Activated naive CD8-positive, alpha-beta T cell treated with anti-CD3 and anti-CD28 coated beads for 36 hours (primary cell): Measurements from ENCODE around the gene TENT5A. TPM values are rescaled to one million over a fixed set of nuclear protein-coding genes. Genes with fewer than 3 reads are reported as not detected.
"Not testable (repeated sequence)": the region's sequence is repeated elsewhere in the genome, so short reads cannot be mapped to it uniquely, and the experiment has no call there.

Experiments
- DNase-seq: peaks from one replicate; pipeline ENCODE4 v3.0.0; 2021
- H3K27ac Mint-ChIP-seq: one replicate; pipeline ENCODE4 v1.8.0; 2022; ENCODE audit warnings: mild to moderate bottlenecking, moderate library complexity, mixed read lengths
- H3K27me3 Mint-ChIP-seq: one replicate; pipeline ENCODE4 v1.8.0; 2022; ENCODE audit warnings: mild to moderate bottlenecking, mixed read lengths
- H3K36me3 Mint-ChIP-seq: one replicate; pipeline ENCODE4 v1.8.0; 2021; ENCODE audit warnings: mild to moderate bottlenecking, mixed read lengths
- H3K4me1 Mint-ChIP-seq: one replicate; pipeline ENCODE4 v1.8.0; 2021; ENCODE audit warnings: mixed read lengths
- H3K4me3 Mint-ChIP-seq: one replicate; pipeline ENCODE4 v1.8.0; 2022; ENCODE audit warnings: mild to moderate bottlenecking, moderate library complexity, mixed read lengths
- H3K9me3 Mint-ChIP-seq: one replicate; pipeline ENCODE4 v1.8.0; 2022; ENCODE audit warnings: mixed read lengths
- total RNA-seq, 2 experiments: library from RNA; stranded (reverse); gene quantifications; one replicate each; pipeline ENCODE4 v1.2.3, GENCODE V29; 2021

The TENT5A gene
- total RNA-seq, 2 experiments from 2014 or later, result 0.76 to 0.94 TPM

DNA sequence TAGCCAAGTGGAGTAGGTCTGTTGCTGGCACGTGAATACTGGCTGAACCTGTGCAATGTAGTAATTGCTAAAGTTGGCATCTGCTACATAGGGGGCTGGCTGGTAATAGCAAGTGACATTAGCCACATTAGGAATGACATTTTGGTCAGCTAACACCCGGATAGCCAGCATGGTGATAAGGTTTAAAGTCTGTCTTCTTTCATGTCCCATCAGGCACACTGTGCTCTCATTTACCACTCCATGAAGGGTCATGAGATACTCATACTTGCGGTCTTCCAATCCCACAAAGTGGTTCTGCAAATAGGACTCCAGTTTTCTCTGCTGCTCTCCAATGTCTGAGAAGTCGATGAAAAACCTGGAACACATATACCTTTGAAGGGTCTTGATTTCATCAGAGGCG is 2.8 kb downstream of the TENT5A start:
- Mint-ChIP-seq H3K27ac (no peak overlapping the region), H3K9me3 (no peaks in the 10 kb centered on the region), H3K36me3 (peaks cover 6% of the 10 kb centered on the region), H3K27me3 (peaks cover 6% of the 10 kb centered on the region), H3K4me3 (no peak overlapping the region), H3K4me1 (peaks cover 44% of the 10 kb centered on the region)
- DNase-seq, result no peak

DNA sequence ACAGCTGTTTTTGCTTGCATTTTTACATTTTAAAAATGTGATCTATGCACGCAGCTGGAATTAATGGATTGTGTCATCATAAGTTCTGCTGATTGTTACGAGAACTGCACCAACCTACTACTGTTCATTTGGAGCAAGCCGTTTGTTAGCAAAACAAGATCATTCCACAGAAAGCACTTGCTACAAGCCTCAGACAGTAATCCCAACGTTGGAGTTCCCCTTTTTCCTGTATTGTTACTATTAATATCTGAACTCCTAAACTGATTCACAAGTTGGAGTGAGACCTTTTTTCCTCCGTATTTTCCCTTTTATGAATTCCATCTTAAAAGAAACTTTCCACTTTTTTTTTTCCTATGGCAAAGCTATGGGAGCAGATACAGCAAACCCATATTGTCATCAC is 3.5 kb downstream of the TENT5A start:
- peaks cover 6% of the 10 kb centered on the region for H3K27me3 Mint-ChIP-seq
- H3K4me3 Mint-ChIP-seq, result no peak overlapping the region
- H3K4me1 Mint-ChIP-seq, result peaks cover 49% of the 10 kb centered on the region
- H3K27ac Mint-ChIP-seq, result no peak overlapping the region
- no peak for DNase-seq
- peaks cover 6% of the 10 kb centered on the region for H3K36me3 Mint-ChIP-seq
- no peaks in the 10 kb centered on the region for H3K9me3 Mint-ChIP-seq

DNA sequence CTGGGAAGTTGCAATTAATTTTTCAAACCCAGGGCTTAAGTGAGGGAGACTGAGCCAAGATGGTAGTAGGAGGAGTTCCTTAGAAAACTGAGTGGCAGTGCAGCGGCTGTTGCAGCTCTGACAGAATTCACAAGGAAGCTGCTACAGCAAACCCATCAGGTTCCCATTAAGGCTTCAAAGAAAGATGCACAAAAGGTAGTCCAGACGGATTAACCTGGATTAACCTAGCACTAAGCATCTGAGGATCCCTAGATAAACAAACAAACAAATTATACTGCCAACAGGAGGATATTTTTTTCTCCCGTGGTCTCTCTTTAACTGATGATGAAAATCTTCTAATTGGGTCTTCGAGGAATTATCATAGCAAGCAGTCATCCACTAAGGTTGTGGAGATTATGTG is 5.2 kb downstream of the TENT5A start:
- H3K4me1 Mint-ChIP-seq, result peaks cover 48% of the 10 kb centered on the region
- H3K27me3 Mint-ChIP-seq, result peaks cover 6% of the 10 kb centered on the region
- no peak for DNase-seq
- no peak overlapping the region for H3K27ac Mint-ChIP-seq
- H3K4me3 Mint-ChIP-seq, result no peak overlapping the region
- no peaks in the 10 kb centered on the region for H3K9me3 Mint-ChIP-seq
- H3K36me3 Mint-ChIP-seq, result peaks cover 6% of the 10 kb centered on the region

DNA sequence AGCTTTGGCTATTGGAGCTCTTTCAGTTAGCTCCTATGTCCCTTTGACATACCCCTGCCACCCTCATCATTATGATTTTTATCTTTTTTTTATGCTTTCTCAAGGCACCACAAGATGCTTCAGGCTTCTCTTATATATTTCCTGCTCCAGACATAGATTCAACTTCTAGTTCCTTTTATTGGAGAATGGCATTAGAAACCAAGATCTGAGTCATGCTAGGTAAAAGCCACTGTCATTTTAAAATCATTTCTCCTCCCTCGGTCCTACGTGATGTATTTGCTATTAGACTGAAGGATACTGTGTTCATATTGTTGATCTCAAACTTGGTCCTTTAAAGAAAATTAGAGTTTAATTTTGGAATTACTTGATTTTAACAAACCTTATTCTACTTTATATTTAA is 8.3 kb downstream of the TENT5A start:
- Mint-ChIP-seq H3K27me3 (no peaks in the 10 kb centered on the region), H3K36me3 (peaks cover 2% of the 10 kb centered on the region), H3K9me3 (no peaks in the 10 kb centered on the region), H3K4me3 (no peak overlapping the region), H3K27ac (no peak overlapping the region), H3K4me1 (peaks cover 25% of the 10 kb centered on the region)
- DNase-seq, result no peak

DNA sequence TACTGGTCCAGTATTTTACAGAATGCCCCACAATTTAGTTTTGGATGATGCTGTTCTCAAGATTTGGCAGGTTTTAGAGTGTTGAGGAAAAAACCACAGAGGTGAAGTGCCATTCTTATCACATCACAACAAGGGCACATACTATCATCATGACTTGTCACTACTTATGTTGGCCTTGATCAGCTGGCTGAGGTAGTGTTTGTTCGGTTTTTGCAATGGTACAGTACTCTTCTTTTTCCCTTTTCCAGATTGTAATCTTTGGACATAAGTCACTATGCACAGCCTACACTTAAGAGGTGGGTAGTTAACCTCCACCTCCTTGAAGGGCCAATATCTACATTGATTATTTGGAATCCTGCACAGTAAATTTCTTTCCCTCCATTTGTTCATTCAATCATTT is 8.8 kb downstream of the TENT5A start:
- no peak for DNase-seq
- Mint-ChIP-seq H3K36me3 (no peaks in the 10 kb centered on the region), H3K4me1 (peaks cover 20% of the 10 kb centered on the region), H3K27me3 (no peaks in the 10 kb centered on the region), H3K9me3 (no peaks in the 10 kb centered on the region), H3K27ac (no peak overlapping the region), H3K4me3 (no peak overlapping the region)

DNA sequence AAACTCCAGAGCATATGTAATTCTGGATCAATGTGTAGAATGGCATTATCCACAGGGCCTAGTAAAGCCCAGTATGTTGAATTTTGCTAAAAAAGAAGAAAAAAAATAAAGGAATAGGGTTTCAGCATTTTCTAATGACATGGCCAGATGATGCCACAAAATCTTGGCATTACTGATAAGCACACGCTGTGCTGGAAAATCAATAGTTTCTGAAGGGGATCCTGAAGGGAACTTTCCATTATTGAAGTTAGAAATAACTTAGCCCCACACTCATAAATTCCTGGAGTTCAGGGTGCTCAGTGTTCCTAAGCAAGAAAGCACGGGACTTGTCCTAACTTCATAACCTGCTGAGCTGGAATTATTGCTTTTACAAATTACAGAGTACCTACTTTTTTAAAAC is 10.8 kb downstream of the TENT5A start:
- Mint-ChIP-seq H3K27ac (no peak overlapping the region), H3K27me3 (no peaks in the 10 kb centered on the region), H3K36me3 (no peaks in the 10 kb centered on the region), H3K4me3 (no peak overlapping the region), H3K9me3 (no peaks in the 10 kb centered on the region), H3K4me1 (peaks cover 15% of the 10 kb centered on the region)
- DNase-seq, result no peak

DNA sequence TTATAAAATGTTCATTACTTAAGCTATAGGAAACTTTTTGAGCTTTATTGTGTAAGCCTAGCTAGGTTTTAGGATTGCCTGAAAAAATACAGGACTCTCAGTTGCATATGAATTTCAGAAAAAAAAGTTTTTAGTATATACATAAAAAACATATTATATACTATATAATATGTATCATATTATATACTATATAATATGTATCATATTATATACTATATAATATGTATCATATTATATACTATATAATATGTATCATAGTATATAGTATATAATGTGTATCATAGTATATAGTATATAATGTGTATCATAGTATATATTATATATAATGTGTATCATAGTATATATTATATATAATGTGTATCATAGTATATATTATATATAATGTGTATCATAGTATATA is 11.9 kb downstream of the TENT5A start:
- not testable (repeated sequence) for H3K4me3 Mint-ChIP-seq, H3K36me3 Mint-ChIP-seq, H3K27ac Mint-ChIP-seq, DNase-seq, H3K27me3 Mint-ChIP-seq, H3K9me3 Mint-ChIP-seq
- peaks cover 13% of the 10 kb centered on the region for H3K4me1 Mint-ChIP-seq

DNA sequence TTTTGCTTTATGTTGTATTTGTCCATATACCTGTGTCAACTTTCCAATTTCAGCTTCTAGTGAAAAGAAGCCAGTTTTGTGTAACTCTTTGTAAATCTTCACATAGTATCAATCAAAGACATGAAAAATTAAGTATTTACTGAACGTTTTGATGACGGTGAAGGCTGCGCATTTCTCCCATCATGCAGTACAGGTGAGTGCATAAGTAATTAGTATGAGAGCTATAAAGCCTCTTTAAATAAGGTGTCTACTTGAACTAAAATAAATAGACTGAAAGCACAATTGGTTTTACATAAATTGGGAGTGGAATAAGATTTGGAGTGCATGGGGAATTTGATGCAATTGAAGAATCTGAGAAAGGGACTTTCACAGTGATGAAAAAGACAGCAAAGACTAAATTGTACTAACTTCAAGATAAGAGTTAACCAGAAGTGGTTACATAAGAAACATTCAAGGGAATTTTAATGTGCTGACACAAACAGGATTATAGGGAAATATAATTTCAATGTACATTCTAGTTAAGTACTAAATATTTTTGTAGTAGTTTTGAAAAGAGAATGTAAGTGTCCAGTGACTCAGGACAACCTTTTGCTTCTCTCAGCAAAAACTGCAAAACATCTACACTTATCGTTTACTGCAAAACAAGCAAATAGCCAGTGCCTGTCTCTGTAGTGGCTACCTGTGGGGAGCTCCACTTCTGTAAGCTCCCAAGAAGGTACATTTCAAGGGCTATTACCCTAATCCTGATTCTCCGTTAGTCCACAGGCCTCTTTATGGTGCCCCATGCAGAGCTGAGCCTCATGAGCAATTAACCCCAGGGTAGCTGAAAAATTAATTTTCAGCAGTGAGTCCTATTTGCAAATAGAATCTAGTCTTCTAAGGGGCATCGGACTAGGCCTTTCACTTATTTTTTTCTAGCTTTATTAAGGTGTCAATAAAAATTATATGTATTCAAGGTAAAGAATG is 13.0 kb downstream of the TENT5A start:
- Mint-ChIP-seq H3K27ac (no peak overlapping the region), H3K9me3 (peaks cover 4% of the 10 kb centered on the region), H3K27me3 (no peaks in the 10 kb centered on the region), H3K4me3 (no peak overlapping the region), H3K4me1 (peaks cover 7% of the 10 kb centered on the region), H3K36me3 (peaks cover 1% of the 10 kb centered on the region)
- no peak for DNase-seq

DNA sequence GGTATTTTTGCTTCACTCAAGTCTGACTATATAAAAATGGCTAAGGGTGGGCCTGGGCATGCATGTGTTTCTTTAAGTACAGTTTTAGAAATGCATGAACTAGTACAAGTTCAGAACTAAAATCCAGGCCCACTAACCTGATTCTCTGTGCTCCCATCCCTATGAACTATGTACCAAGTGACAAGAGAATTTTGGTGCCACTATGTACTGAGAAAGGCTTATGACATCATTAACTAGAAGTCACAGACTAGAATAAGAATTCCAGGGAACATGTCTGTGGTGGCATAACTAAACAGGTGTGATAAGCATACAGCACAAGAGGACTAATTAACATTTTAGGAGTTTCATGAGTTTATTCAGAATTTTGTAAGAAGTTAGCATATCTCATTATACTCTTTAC is 16.1 kb downstream of the TENT5A start:
- peaks cover 4% of the 10 kb centered on the region for H3K9me3 Mint-ChIP-seq
- H3K36me3 Mint-ChIP-seq, result peaks cover 1% of the 10 kb centered on the region
- no peaks in the 10 kb centered on the region for H3K4me1 Mint-ChIP-seq
- no peak for DNase-seq
- H3K4me3 Mint-ChIP-seq, result no peak overlapping the region
- no peak overlapping the region for H3K27ac Mint-ChIP-seq
- no peaks in the 10 kb centered on the region for H3K27me3 Mint-ChIP-seq

DNA sequence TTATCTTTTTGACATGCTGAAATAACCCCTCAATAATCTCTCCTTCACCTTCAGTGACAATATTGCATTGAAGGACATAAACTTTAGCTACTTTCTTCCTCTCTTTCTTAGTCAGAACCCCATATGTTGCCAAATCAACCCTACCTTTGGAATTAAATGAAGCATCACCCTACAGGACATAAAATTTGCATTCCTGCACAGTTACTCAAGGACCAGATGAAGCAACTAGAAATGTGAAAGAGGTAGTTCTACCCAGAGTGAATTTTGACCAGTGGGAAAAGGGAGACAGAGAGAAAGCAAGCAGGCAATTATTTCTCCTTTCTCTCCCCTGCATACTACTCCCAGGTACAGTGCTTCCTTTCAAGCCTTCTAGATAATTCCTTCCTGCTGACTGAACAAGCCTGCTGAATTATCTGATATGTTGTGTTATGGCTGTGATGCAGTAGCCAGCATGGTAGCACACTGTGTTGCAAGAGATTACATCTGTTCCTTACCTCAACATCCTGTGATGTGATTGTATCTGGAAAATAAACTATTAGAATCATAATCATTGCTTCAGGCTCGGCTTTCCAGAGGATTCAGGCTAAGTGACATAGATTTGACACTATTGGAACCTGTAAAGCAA is 16.6 kb downstream of the TENT5A start:
- H3K4me3 Mint-ChIP-seq, result no peak overlapping the region
- H3K27me3 Mint-ChIP-seq, result no peaks in the 10 kb centered on the region
- no peak for DNase-seq

DNA sequence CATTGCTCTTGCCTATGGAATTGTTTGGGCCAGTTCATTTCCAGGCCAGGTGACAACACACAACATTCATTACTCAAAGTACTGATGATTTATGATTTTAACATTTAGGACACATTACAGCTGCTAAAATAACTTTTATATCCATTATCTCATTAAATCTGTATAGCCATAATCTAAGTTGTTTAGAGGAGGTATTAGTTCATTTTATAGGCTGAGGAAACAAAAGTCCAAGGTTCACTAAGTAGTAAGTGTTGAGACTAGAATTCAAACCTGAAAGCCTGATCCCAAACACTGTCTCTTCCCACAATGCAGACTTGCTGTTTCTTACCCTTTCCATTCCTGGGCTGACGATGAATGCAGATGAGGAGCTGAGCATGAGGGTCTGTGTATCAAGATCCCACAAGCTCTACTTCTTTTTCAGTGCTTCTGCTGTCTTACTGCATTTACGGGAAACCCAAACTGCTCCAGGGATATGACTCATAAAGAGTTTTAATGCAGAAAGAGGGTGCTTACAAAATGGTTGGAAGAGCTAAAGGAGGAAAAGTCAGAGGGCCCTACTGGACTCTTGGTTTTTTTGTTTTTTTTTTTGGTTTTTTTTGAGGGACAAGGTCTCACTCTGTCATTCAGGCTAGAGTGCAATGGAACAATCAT is 17.9 kb downstream of the TENT5A start:
- Mint-ChIP-seq H3K36me3 (peaks cover 1% of the 10 kb centered on the region), H3K4me3 (no peak overlapping the region), H3K27ac (no peak overlapping the region), H3K4me1 (no peaks in the 10 kb centered on the region), H3K27me3 (no peaks in the 10 kb centered on the region), H3K9me3 (peaks cover 4% of the 10 kb centered on the region)
- no peak for DNase-seq

More for the DNA sequence above, 16.6 kb downstream of the TENT5A start:
- Mint-ChIP-seq H3K36me3 (peaks cover 1% of the 10 kb centered on the region), H3K4me1 (no peaks in the 10 kb centered on the region), H3K27ac (no peak overlapping the region), H3K9me3 (peaks cover 4% of the 10 kb centered on the region)

DNA sequence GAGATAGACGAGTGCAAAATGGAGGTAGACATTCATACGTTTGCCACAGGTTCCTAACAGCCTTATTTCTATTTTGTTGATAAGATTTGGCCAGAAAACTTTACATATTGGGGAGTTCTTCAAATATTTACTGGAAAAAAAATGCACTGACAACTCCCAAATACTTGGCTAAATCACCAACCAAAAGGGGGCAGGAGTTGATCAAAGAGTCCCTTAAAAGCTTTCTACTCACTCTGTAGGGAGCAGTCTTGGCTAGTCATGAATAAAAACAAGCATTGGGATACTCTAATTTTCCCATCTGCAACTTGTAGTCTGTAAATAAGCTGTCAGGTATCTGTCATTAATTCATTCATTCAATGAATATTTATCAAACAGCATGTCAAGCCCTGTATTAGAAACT is 18.4 kb downstream of the TENT5A start:
- Mint-ChIP-seq H3K4me1 (no peaks in the 10 kb centered on the region), H3K36me3 (peaks cover 1% of the 10 kb centered on the region), H3K9me3 (peaks cover 4% of the 10 kb centered on the region), H3K27ac (no peak overlapping the region), H3K4me3 (no peak overlapping the region), H3K27me3 (no peaks in the 10 kb centered on the region)
- no peak for DNase-seq

DNA sequence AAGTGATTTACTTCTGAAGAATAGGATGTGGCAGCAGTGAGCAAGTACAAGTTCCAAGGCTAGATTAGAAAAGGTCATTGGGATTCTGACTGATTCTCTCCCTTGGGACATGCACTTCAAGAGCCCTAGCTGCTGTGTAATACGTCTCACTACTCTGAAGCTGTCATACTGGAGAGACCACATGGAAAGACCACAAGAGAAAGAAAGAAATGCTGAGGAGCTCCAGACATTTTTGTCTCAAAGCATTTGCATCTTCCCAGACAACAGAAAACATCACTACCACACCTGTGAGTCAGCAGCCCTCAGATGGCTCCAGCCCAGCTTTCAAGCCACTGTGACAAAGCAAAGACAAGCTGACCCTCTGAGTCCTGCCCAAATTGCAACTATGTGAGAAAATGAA is 20.7 kb downstream of the TENT5A start:
- Mint-ChIP-seq H3K9me3 (peaks cover 4% of the 10 kb centered on the region), H3K4me3 (no peak overlapping the region), H3K36me3 (peaks cover 1% of the 10 kb centered on the region), H3K27ac (no peak overlapping the region), H3K4me1 (peaks cover 7% of the 10 kb centered on the region), H3K27me3 (no peaks in the 10 kb centered on the region)
- DNase-seq, result no peak

DNA sequence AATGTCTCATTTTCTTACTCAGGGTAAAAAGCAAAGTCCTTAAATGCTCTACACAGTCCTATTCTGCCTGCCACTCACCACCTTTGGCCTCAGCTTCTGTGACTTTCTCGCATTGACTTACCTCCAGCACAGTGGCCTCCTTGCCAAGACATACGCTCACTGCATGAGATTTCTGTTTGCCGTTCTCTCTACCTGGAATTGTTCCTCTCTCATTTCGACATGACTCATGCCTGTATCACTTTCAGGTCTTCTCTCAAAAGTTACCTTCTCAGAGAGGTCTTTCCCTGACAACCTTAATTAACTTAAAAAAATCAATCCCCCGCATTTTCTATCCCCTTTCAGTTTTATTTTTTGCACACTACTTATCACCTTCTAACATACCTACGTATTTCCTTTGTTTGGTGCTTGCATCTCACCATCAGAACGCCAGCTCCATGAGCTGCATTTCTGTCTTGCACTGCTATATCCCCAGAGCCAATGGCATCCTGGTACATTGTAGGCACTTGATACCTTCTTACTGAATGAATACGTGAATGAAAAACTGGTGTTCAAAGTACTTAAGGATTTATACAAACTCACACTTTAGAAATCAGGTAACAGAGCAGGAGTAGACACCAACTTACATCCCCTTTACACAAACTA is 24.5 kb downstream of the TENT5A start:
- Mint-ChIP-seq H3K4me1 (peaks cover 7% of the 10 kb centered on the region), H3K27ac (no peak overlapping the region), H3K9me3 (no peaks in the 10 kb centered on the region), H3K27me3 (no peaks in the 10 kb centered on the region), H3K4me3 (no peak overlapping the region), H3K36me3 (no peaks in the 10 kb centered on the region)
- DNase-seq, result no peak

DNA sequence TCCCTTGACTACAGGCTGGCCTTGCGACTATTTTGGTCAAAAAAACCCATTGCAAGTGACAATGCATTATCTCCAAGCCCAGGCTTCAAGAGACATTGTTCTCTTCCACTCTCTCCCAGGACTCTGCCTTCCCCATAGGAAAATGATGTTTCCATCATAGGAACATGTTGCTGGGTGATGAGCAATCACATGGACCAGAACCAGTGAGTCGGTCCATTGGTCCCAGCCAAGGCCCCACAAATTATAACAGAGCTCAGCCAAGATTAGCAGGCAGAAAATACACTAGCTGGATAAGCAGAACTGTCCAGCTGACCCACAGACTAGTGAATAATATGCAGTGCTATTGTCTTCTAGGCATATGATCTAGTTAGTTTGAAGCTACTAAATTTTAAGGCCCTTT is 27.4 kb downstream of the TENT5A start:
- H3K36me3 Mint-ChIP-seq, result no peaks in the 10 kb centered on the region
- peaks cover 7% of the 10 kb centered on the region for H3K4me1 Mint-ChIP-seq
- no peak overlapping the region for H3K4me3 Mint-ChIP-seq
- no peak for DNase-seq
- H3K27me3 Mint-ChIP-seq, result no peaks in the 10 kb centered on the region
- no peaks in the 10 kb centered on the region for H3K9me3 Mint-ChIP-seq
- no peak overlapping the region for H3K27ac Mint-ChIP-seq
